ENCODE measurements around the gene EXT2.

The EXT2 gene

DNA sequence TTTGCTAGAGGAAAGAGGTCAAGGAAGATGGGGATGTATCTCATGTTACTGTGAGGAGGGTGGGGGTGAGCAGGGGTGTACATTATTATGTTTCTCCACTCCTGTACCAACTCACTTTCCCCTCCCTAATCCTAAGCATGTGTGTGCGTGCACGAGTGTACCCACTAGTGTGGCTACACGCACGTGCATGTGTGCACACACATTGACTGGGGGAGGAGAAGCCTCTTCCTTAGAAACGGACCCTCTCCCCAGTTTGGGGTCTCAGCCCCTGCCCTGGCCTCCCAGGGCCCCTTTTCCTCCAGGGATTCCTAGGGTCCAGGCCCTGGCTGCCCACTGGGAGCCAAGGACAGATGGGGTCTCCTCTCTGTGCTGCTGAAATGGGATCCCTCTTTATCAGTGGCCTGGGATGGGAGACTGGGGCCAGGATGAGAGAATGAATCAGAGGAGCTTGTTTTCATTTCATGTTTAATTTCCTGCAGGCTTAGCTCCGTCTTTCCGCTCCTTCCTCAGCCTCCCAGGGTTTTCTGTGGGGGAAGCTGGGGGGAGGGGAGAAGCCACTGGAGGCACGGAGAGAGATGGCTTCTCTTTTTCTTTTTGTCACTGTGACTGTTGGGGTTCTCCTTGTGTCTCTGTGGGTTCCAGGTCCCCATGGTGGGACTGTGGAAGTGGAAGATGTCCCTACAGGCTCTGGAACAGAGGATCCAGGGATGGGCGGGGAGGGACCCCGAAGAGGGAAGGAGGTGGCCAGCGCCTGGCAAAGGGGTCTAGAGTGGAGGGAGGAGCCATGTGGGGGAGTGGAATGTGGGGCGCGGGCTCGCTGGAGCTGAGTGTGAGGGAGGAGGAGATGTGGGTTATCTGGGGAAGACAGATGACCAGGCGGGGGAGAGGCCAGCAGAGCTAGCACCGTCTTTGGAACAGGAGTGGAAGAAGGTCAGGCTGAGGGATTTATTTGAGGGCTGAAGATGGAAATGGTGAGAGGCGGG lies 174.2 kb downstream of the EXT2 start:
- H2AFZ ChIP-seq (ENCODE audit: low read length): no peak overlapping the region

DNA sequence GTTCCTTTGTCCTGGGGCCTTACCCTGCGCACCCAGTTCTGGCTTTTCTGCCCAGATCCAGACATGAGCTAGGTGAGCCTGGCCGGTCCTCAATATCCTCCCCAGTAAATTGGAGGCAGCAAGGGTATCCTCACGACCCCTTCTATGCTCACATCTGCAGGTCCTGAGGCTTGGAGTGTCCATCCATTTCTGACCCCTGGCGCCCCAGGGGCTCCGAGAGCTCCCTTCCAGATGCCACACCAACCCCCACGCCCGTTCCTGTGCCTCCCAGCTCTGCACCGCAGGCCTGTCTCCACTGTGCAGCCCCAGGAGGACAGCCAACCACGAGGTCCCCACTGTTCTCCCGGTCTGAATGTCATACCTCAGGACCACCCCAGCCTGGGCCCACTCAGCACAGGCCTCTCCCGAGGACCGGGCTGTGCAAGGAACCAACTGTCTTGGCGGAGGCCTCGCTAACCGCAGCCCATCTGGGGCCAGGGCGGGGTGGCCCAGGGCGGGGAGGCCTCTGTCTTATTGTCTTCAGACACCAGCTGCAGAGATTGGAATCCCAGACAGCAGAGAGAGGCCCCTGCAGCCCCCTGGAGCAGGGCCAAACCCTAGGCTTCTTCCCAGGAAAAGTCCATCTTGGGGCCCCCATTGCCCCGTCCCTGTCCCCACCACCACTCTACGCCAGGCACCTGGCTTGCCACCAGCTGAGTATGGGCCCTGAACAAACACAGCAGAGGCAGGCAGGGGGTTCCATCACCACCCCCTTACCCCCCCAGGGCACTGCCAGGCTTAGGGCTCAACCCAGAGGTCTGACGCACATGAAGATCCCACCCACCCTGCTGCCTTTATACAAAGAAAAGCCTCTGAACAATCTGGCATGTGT lies 175.2 kb downstream of the EXT2 start:
- TF ChIP-seq EZH2phosphoT487 (IDR thresholded peaks at IDR 0.05; ENCODE audit: borderline replicate concordance): no peak
- TF ChIP-seq, protein P1, sequence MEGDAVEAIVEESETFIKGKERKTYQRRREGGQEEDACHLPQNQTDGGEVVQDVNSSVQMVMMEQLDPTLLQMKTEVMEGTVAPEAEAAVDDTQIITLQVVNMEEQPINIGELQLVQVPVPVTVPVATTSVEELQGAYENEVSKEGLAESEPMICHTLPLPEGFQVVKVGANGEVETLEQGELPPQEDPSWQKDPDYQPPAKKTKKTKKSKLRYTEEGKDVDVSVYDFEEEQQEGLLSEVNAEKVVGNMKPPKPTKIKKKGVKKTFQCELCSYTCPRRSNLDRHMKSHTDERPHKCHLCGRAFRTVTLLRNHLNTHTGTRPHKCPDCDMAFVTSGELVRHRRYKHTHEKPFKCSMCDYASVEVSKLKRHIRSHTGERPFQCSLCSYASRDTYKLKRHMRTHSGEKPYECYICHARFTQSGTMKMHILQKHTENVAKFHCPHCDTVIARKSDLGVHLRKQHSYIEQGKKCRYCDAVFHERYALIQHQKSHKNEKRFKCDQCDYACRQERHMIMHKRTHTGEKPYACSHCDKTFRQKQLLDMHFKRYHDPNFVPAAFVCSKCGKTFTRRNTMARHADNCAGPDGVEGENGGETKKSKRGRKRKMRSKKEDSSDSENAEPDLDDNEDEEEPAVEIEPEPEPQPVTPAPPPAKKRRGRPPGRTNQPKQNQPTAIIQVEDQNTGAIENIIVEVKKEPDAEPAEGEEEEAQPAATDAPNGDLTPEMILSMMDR (conservative IDR thresholded peaks at IDR 0.05; ENCODE audit: low read length): no peak
- Histone ChIP-seq H4K20me1 (ENCODE audit: insufficient read depth, low read length, poor library complexity, severe bottlenecking) (no peaks in the 10 kb centered on the region), H3K27me3 (ENCODE audit: insufficient read depth, low read length, poor library complexity, severe bottlenecking) (no peaks in the 10 kb centered on the region), H3K9me3 (ENCODE audit: insufficient read depth, low read depth, low read length) (no peaks in the 10 kb centered on the region), H3K4me1 (ENCODE audit: insufficient read depth, low read length, poor library complexity, severe bottlenecking) (peaks cover 15% of the 10 kb centered on the region), H3K9ac (ENCODE audit: low read depth, low read length, poor library complexity, severe bottlenecking) (no peak overlapping the region), H3F3A (ENCODE audit: low read depth) (no peaks in the 10 kb centered on the region), H3K36me3 (ENCODE audit: insufficient read depth, low read length) (no peaks in the 10 kb centered on the region), H3K4me3 (ENCODE audit: low read length, poor library complexity, severe bottlenecking) (no peak overlapping the region), H3K79me2 (ENCODE audit: insufficient read depth, low read length) (no peaks in the 10 kb centered on the region), H2AFZ (ENCODE audit: low read length) (no peak overlapping the region), H3K9me2 (replicated peaks; ENCODE audit: low read depth, low read length) (no peaks in the 10 kb centered on the region), H3K4me2 (ENCODE audit: low read depth, low read length, poor library complexity, severe bottlenecking) (no peak overlapping the region)

More for the DNA sequence above, 174.2 kb downstream of the EXT2 start:
- H3K4me2 ChIP-seq (ENCODE audit: low read depth, low read length, poor library complexity, severe bottlenecking): no peak overlapping the region
- no peak overlapping the region for H3K4me3 ChIP-seq (ENCODE audit: low read length, poor library complexity, severe bottlenecking)
- no peak for TF ChIP-seq EZH2phosphoT487 (IDR thresholded peaks at IDR 0.05; ENCODE audit: borderline replicate concordance)
- TF ChIP-seq, protein P1 (conservative IDR thresholded peaks at IDR 0.05; ENCODE audit: low read length): no peak
- H3K79me2 ChIP-seq (ENCODE audit: insufficient read depth, low read length): no peaks in the 10 kb centered on the region
- no peaks in the 10 kb centered on the region for H3K9me3 ChIP-seq (ENCODE audit: insufficient read depth, low read depth, low read length)
- peaks cover 15% of the 10 kb centered on the region for H3K4me1 ChIP-seq (ENCODE audit: insufficient read depth, low read length, poor library complexity, severe bottlenecking)
- H3K36me3 ChIP-seq (ENCODE audit: insufficient read depth, low read length): no peaks in the 10 kb centered on the region
- no peak overlapping the region for H3K9ac ChIP-seq (ENCODE audit: low read depth, low read length, poor library complexity, severe bottlenecking)
- H3K9me2 ChIP-seq (replicated peaks; ENCODE audit: low read depth, low read length): no peaks in the 10 kb centered on the region
- no peaks in the 10 kb centered on the region for H3K27me3 ChIP-seq (ENCODE audit: insufficient read depth, low read length, poor library complexity, severe bottlenecking)
- no peaks in the 10 kb centered on the region for H3F3A ChIP-seq (ENCODE audit: low read depth)
- H4K20me1 ChIP-seq (ENCODE audit: insufficient read depth, low read length, poor library complexity, severe bottlenecking): no peaks in the 10 kb centered on the region

GRCh38 chr11:44271286-44271685 lies 175.8 kb downstream of the EXT2 start:
- H3K9me2 ChIP-seq (replicated peaks; ENCODE audit: low read depth, low read length): no peaks in the 10 kb centered on the region
- H3K9ac ChIP-seq (ENCODE audit: low read depth, low read length, poor library complexity, severe bottlenecking): no peak overlapping the region
- no peaks in the 10 kb centered on the region for H3K9me3 ChIP-seq (ENCODE audit: insufficient read depth, low read depth, low read length)
- TF ChIP-seq, protein P1 (conservative IDR thresholded peaks at IDR 0.05; ENCODE audit: low read length): no peak
- TF ChIP-seq EZH2phosphoT487 (IDR thresholded peaks at IDR 0.05; ENCODE audit: borderline replicate concordance): no peak
- no peaks in the 10 kb centered on the region for H3K27me3 ChIP-seq (ENCODE audit: insufficient read depth, low read length, poor library complexity, severe bottlenecking)
- H3F3A ChIP-seq (ENCODE audit: low read depth): no peaks in the 10 kb centered on the region
- H3K4me2 ChIP-seq (ENCODE audit: low read depth, low read length, poor library complexity, severe bottlenecking): no peak overlapping the region
- H2AFZ ChIP-seq (ENCODE audit: low read length): no peak overlapping the region
- no peaks in the 10 kb centered on the region for H3K36me3 ChIP-seq (ENCODE audit: insufficient read depth, low read length)
- no peaks in the 10 kb centered on the region for H3K79me2 ChIP-seq (ENCODE audit: insufficient read depth, low read length)
- no peaks in the 10 kb centered on the region for H4K20me1 ChIP-seq (ENCODE audit: insufficient read depth, low read length, poor library complexity, severe bottlenecking)
- no peak overlapping the region for H3K4me3 ChIP-seq (ENCODE audit: low read length, poor library complexity, severe bottlenecking)
- H3K4me1 ChIP-seq (ENCODE audit: insufficient read depth, low read length, poor library complexity, severe bottlenecking): peaks cover 15% of the 10 kb centered on the region

Data from Loucy (cell line).